Heart left ventricle (tissue), 16 donors: Measurements from ENCODE around the gene MGA. TPM values are rescaled to one million over a fixed set of nuclear protein-coding genes. Genes with fewer than 3 reads are reported as not detected.

ENCODE experiments used
- ATAC-seq, 4 donors: fragments of 200-7000 bp; cut with Tn5 transposase; one replicate each; pipeline ENCODE4 v1.9.1; 2020 to 2022; ENCODE audit warnings: moderate library complexity in 4 of 4, mild to moderate bottlenecking in 3 of 4, moderate number of reproducible peaks in 1 of 4
- DNase-seq, 5 donors: peaks; one replicate each; pipeline ENCODE4 v3.0.0-alpha.2; 2020
- H3K27ac ChIP-seq, 12 donors: fragments of 200-600 bp; sonication (generic) in 4 of 12; one replicate each; pipeline versions ENCODE4 v1.5.0 to v1.8.0; 2016 to 2022; ENCODE audit warnings: mild to moderate bottlenecking in 2 of 12
- H3K27me3 ChIP-seq, 9 donors: fragments of 200-600 bp; sonication (generic) in 2 of 9; one replicate each; pipeline versions ENCODE4 v1.5.1 to v1.8.0; 2016 to 2022; ENCODE audit warnings: mild to moderate bottlenecking in 3 of 9
- H3K36me3 ChIP-seq, 9 donors: fragments of 200-600 bp; sonication (generic) in 2 of 9; one replicate each; pipeline versions ENCODE4 v1.5.0 to v1.8.0; 2018 to 2022; ENCODE audit warnings: mild to moderate bottlenecking in 2 of 9
- H3K4me1 ChIP-seq, 12 donors: fragments of 200-600 bp; sonication (generic) in 4 of 12; one replicate each; pipeline versions ENCODE4 v1.5.0 to v1.8.0; 2016 to 2022; ENCODE audit warnings: mild to moderate bottlenecking in 3 of 12
- H3K4me3 ChIP-seq, 12 donors: fragments of 200-600 bp; sonication (generic) in 4 of 12; one replicate each; pipeline versions ENCODE4 v1.5.0 to v1.8.0; 2017 to 2022; ENCODE audit warnings: mild to moderate bottlenecking in 9 of 12, moderate library complexity in 4 of 12
- H3K9me3 ChIP-seq, 12 donors: fragments of 200-600 bp; sonication (generic) in 4 of 12; one replicate each; pipeline versions ENCODE4 v1.5.0 to v1.8.0; 2016 to 2022; ENCODE audit warnings: mild to moderate bottlenecking in 1 of 12
- CTCF ChIP-seq, 12 donors: fragments of 200-600 bp; sonication (generic) in 4 of 12; IDR thresholded peaks; one replicate each; pipeline versions ENCODE4 v1.5.0 to v1.8.0; 2018 to 2022; ENCODE audit warnings: antibody characterized with exemption in 12 of 12, mild to moderate bottlenecking in 5 of 12
- POLR2A ChIP-seq, 2 donors: fragments of 450-650 bp; IDR thresholded peaks; one replicate each; pipeline ENCODE4 v1.6.1; 2017; ENCODE audit warnings: antibody characterized with exemption in 2 of 2, mild to moderate bottlenecking in 2 of 2, moderate library complexity in 2 of 2
- WGBS, 4 donors: extraction: QIAGEN DNeasy Blood & Tissue Kit in 2 of 4; methylation state at CpG; one replicate each; pipeline versions ENCODE4 v1.1.5 to v1.1.7; 2013 to 2018; 5-methylcytosine and 5-hydroxymethylcytosine counted together
- intact Hi-C, 10 donors: fragments of 100-400 bp; cut with DNase I; formaldehyde crosslinking; loops; one replicate each; pipeline versions ENCODE4 v1.11.1 to v1.14.2; 2022
- polyA plus RNA-seq, 2 donors: library from polyadenylated mRNA; stranded (reverse); fragments of 200-250 nt; gene quantifications; one replicate each; pipeline ENCODE4 v1.2.3, GENCODE V29; 2013
- total RNA-seq, 9 donors: library from RNA; depleted of rRNA in 2 of 9; stranded (reverse); fragments of >200 nt in 2 of 9; fragmentation: NEBNext Ultra II Directional in 3 of 9; extraction: Animal tissue kit (Norgen Biotek cat#: 25700) in 3 of 9; gene quantifications; one replicate each; pipeline versions ENCODE4 v1.1.0 to v1.2.4, GENCODE V29; 2016 to 2023
- donor health status: ischemic (EF 13 %, LVEDD 7.1; RV severe dilation, severe dysfunction).
- donor health status: healthy with polysubstance abuse.
- donor health status: DM: no; HTN: yes; CAD: no.
- donor health status: DM: no; HTN: no; CAD: no.
- donor health status: ischemic (EF 25% LVEDD 6.9; RV normal size, moderate dysfunction).
- donor health status: ischemic (EF 25% LVEDD 5.7; RV mildly dilated, moderate dysfunction).
- donor health status: healthy.
- donor health status: DM: yes; HTN: yes; CAD: no.
- donor health status: ischemic (EF 35%, LVEDD 5.7; RV mildly dilated, moderate dysfunction).
- donor health status: nonischemic (EF 11% LVEDD 7.7; RV severe dilation, severe dysfunction).
- donor health status: DM: yes; HTN: yes; CAD: no.
- donor health status: PGD.
- donor health status: ischemic (EF 29% LVEDD 5.4; RV normal size, mild dysfunction).
- donor health status: nonischemic (EF 23%, LVEDD 6.1; RV moderate dilation, normal function).

MGA gene
- total and polyA plus RNA-seq, 11 donors = 5.3 to 58.7 (median 34.5) TPM

- H3K36me3 ChIP-seq = peaks cover 0 to 12% (median 5%) of the 10 kb centered on the region in 9 donors
- no peaks in the 10 kb centered on the region for H3K9me3 ChIP-seq
- intact Hi-C loops = loop anchor here in 1 of 10 donors (1.0 kb wide), 1 partner anchor 31 kb away; the partner anchor contains the start of gene MAPKBP1
- TF ChIP-seq POLR2A (IDR thresholded peaks at IDR 0.05) = no peak
- no peak for TF ChIP-seq CTCF (IDR thresholded peaks at IDR 0.05)
- H3K27me3 ChIP-seq = no peaks in the 10 kb centered on the region
- peak overlapping the region in 1 of 12 donors; percentile 0 for H3K27ac ChIP-seq
- WGBS, 4 donors = 80 to 92% (median 90%) methylated on average over 3 of the region's 3 CpGs
- no peak for ATAC-seq
- no peak overlapping the region for H3K4me3 ChIP-seq
- no peak for DNase-seq
- peaks cover 0 to 22% (median 3%) of the 10 kb centered on the region in 12 donors for H3K4me1 ChIP-seq
Measured at GRCh38 chr15:41805711-41806110, 145.5 kb downstream of the MGA start.

DNA sequence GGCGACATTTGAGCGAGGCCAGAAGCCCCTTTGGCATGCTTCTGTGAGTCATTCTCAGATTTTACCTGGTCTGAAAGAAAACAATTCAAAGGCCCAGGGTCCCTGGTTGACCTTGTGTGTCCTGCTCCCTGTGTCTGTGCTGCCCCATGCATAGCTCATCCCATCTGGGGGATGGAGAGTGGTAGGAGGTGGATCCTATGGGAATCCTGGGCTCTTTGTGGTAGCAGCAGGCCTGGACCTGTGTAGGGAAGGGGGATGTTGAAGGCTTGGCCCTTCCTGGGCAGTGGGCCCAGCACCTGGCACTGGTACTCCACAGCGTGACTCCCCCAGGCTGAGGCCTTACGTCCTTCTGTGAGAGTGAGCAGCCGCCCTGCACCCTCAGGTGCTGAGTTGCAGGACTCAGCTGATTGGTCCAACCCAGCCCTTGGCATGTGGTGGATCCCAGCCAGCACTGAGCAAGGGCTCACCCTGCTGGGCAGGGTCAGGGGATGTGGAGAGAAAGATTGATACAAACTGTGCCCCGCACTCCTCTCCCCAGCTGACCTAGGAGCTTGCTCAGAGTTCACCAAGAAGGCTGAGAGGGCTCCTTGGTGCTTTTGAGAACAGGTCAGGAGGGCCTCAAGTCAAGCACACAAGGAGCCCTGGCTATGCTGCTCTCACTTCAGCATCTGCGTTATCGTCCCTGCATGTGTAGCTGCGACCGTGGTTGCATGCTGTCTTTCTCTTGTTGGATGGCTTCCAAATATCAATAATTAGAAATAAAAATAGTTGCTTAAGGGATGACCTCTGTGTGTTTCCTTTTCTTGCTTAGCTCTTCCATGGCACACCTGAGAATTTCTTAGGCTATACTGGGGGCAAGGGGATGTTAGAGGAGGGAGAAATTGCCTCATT is 146.3 kb downstream of the MGA start:
- ATAC-seq (peak; percentile 55 to 80 (median 74)), DNase-seq (peak in 2 of 5 donors; percentile 48 to 73)
- Histone ChIP-seq H3K36me3 (peaks cover 0 to 5% (median 0%) of the 10 kb centered on the region in 9 donors), H3K4me1 (peaks cover 0 to 26% (median 4%) of the 10 kb centered on the region in 12 donors), H3K4me3 (no peak overlapping the region), H3K9me3 (no peaks in the 10 kb centered on the region), H3K27ac (peak overlapping the region in 2 of 12 donors; percentile 0 to 27), H3K27me3 (no peaks in the 10 kb centered on the region)
- WGBS, 4 donors = 57 to 66% (median 63%) methylated on average over 9 to 10 of the region's 10 CpGs
- intact Hi-C loops = loop anchor here in 1 of 10 donors (1.0 kb wide), 1 partner anchor 32 kb away; the partner anchor contains the start of gene MAPKBP1
- TF ChIP-seq POLR2A (IDR thresholded peaks at IDR 0.05) (no peak), CTCF (IDR thresholded peaks at IDR 0.05) (peak in 2 of 12 donors; percentile 20 to 30)

GRCh38 chr15:41809121-41809520 is 148.9 kb downstream of the MGA start:
- TF ChIP-seq POLR2A (IDR thresholded peaks at IDR 0.05) (no peak), CTCF (IDR thresholded peaks at IDR 0.05) (no peak)
- intact Hi-C loops = no loop called here
- H3K27me3 ChIP-seq = no peaks in the 10 kb centered on the region
- WGBS, 4 donors = 83 to 93% (median 89%) methylated on average over 2 of the region's 2 CpGs
- H3K27ac ChIP-seq = no peak overlapping the region
- H3K9me3 ChIP-seq = no peaks in the 10 kb centered on the region
- DNase-seq (no peak), ATAC-seq (no peak)
- H3K4me3 ChIP-seq = no peak overlapping the region
- H3K36me3 ChIP-seq = peaks cover 0 to 23% (median 19%) of the 10 kb centered on the region in 9 donors
- H3K4me1 ChIP-seq = peaks cover 0 to 28% (median 4%) of the 10 kb centered on the region in 12 donors
